ENCODE measurements around the gene LSM3.

Gene LSM3

GRCh38 chr3:14158370-14158769 is 20.2 kb upstream of the LSM3 start:
- DNase-seq = no peak

- DNase-seq = no peak
Observed at GRCh38 chr3:14159426-14159825, 19.2 kb upstream of the LSM3 start.

GRCh38 chr3:14161282-14161681 is 17.3 kb upstream of the LSM3 start:
- no peak for DNase-seq

GRCh38 chr3:14162178-14162577 is 16.4 kb upstream of the LSM3 start:
- no peak for DNase-seq

DNA sequence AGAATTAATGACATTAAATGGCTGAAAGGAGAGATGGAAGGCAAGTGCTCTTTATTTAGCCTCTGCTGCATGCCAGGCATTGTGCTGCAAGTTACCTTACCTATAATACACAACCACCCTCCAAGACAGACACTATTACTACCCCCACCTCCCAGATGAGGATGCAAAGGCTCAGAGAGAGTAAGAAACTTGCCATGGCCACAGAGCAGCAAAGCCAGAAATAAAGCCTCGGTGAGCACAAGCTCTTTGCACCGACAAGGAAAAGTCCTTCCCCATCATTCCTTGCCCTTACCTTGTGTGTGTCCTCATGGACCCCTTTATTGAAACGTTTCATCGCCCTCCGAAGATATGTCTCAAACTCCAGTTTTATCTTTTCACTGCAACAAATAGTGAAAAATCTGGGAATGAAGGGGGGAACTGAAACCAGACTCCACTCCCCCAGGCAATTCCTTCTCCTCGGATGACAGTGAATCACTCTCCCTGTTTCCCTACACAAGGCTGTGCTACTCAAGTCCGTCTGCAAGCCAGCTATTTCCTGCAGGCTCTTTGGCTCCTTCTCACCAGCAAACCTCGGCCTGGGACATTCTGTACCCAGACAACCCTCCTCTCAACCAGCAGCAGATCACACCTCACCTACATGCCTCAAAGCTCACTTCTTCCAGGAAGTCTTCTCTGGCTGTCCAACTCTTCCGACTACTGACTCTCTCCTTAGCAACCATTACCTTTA is 11.6 kb upstream of the LSM3 start:
- DNase-seq = no peak

DNA sequence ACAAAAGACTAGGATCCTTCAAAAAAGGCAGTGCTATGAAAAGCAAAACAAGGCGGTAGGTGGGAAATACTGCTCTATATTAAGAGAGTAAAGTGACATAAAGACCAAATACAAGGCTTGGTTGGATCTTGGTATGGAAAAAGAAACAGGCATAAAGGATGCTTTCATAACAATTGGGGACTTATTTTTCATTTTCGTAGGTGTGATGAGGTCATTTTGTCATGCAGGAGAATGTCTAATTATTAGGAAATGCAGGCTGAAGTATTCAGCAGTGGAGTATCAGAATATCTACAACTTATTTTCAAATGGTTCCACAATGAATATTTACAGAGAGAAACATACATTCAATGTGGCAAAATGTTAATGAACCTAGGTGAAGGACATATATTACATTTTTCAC is 9.2 kb upstream of the LSM3 start:
- DNase-seq = no peak

DNA sequence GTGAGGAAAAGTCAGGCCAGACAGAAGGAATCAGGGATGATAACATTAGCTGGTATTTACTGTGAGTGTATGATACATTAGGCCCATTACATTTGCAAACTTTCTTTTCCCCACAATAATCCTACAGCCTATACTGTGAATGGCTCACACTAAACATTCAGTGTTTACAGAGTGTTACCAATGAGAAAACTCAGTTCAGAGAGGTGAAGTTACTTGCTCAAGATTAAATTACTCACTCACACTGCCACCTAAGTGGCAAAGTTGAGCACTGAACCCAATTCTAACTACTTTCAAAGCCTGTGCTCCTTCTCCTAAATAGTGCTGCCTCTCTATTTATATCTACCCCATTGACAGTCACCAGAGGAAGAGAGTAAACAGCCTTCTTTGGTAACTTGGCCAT is 8.7 kb upstream of the LSM3 start:
- DNase-seq = no peak

GRCh38 chr3:14170531-14171159 is 8.0 kb upstream of the LSM3 start:
- DNase-seq = no peak

DNA sequence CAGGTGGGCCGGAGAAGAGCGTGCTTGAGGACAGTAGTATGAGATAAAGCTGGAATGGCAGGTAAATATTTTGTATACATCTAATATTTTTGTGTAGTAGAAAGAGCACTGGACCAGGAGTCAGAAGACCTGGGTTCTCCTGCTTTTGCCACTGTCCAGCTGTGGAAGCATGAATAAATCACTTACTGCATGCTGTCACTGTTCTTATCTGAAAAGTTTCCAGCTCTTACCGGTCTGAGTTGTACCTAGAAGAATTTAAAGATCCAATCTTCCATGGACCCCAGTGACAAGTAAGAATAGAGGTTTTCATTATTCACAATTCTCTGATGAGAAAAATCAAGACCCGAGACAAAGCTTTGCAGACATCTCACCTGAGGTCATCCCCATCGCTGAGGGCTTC is 6.1 kb upstream of the LSM3 start:
- DNase-seq = no peak

GRCh38 chr3:14174483-14174882 is 4.1 kb upstream of the LSM3 start:
- no peak for DNase-seq

DNA sequence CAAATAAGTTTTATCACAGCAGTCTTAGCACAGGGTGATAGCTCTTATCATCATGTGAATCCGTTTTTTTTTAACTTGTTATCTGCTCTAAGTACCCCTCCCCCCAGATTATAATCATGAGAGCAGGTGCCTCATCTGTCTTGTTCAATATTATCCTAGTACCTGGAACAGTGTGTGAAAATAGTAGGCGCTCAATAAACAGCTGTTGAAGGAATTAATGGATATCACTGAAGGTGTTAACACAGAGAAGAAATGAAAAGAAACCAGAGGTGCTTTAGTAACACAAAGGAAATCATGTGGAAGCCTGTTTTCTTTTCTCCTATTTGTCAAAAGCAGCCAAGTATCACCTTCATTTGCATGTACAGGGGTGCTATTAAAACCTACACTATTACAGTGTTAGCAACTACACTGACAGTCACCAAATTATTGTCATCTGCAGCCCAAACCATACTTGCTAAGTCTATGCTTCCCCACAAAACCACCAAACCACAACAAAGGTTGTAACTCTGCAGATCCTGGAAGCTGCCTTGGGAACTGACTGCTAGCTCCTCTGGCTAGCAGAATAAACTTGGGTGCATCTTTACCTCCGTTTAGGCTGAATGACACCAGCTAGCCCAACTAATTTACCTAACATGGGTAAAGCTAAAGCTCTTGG is 3.1 kb upstream of the LSM3 start:
- DNase-seq = no peak

DNA sequence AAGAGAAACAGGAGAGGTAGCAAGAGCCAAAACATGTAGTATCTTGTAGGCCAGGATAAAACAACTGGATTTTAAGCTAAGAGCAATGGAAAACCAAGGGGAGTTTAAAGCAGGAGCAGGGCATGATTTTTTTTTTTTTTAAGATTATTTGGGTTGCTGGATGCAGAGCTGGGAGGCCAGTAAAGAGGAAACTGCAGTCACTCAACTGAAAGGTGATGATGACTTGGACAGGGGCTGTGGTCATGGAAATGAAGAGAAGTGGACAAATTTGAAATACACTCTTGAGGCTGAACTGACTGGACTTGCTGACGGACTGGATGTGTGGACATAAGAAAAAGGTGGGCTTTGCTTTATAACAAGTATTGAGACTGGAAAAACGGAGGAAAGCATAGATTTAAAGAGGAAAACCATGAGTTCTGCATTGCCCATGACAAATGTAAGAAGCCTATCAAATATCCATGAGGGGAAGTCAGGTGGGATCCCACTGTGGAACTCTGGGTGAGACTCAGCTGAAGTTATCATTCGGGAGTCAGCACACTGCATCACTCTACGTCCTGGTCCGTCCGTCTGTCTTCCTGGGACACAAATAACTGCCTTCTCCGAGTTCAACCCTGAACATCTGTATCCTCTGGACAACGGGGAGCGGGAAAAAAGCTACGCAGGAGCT is 904 bp upstream of the LSM3 start:
- no peak for DNase-seq

GRCh38 chr3:14179114-14179465 is 473 bp downstream of the LSM3 start:
- no peak for DNase-seq

DNA sequence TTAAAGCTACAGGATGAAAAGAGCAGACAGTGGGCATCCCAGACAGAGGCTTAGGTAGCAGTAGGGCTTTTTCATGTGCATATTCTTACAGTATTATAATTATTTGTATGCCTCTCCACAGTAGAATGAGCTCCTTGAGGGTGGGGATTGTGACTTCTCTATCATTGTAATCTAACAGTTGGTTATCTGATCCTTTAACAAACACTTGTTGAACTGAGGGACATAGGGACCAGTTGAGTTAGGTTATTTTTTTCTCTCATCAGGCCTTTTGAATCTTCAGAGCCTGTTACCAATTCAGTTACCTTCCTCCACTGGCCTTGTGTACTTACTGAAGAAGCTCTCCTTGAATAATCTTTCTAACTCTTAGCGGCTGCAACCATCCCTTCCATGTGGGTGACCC is 1.2 kb downstream of the LSM3 start:
- DNase-seq = no peak

DNA sequence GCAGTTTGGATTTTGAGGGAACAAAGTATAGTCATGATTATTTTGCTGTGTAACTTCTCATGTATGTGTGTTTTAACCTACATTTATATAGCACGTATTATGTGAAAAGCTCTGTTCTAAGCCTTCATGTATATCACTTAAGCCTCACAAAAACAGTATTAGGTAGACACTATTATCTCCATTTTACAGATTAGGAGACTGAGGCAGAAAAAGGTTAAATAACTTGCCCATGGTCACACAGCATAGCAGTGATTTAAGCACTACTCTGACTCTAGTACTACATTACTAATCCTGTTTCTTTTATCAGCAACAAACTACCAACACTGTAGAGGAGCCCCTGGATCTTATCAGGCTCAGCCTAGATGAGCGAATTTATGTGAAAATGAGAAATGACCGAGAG is 2.6 kb downstream of the LSM3 start:
- no peak for DNase-seq

DNA sequence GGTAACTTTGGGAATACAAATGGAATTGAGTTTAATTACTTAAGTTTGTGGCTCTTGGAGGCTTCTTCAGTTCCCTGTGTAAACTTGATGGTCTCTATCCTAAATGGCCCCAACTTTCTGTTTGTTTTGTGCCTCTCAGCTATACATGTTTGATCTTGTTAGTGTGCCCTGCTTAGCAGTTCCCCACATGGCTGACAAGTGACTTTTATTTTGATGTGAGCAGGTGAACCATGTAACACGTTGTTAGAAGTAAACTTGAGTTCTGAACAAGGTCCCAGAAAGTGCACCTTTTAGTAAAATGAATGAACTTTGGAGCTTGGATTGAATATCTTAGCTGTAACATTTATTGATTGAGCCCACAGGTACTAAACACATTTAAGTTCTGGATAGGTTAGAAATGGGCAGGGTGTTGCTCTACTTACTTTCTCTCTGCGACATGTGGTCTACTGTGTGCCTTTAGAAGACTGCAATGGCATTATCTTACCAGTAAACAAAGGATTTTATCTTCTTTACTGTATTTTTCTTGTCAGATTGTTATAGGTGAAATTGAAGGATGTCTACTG is 4.5 kb downstream of the LSM3 start:
- no peak for DNase-seq

GRCh38 chr3:14186854-14187458 is 8.3 kb downstream of the LSM3 start:
- no peak for DNase-seq

GRCh38 chr3:14188041-14188754 is 9.6 kb downstream of the LSM3 start:
- no peak for DNase-seq

DNA sequence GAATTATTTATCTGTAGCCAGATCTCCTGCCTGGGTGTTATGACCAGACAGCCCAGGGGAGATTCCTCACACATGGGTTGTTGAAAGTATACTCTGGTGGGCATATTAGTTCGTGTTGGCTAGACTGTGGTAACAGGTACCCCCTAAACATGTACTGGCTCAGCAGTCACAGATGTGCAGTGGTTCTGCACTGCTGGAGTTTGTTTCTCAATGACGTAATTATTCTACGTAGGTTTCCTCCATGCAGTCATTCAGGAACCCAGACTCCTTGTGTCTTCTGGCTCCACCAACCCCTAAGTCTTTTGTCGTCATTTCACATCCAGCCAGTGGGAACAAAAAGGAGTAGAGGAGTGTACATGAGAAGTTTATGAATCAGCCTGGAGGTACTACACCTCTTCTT is 16.2 kb downstream of the LSM3 start:
- no peak for DNase-seq

DNA sequence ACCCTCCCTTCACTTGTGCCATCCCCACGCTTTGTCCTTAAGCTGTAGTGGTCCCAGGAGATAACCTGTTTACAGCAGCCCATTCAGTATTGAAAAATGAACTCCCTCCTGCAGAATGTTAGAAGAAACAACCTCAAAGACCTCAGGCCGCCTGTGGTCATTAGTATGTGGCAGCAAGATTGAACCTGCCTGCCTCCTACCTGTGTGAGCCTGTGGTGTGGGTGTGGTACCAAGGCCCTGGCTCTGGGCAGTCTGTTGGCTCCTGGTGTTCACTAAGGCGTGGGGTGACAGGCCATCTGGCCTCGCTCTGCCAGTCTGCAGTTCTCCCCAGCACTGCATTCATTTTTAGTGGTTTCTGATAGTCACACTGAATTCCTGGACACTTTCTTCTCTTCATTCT is 21.0 kb downstream of the LSM3 start:
- DNase-seq = no peak

DNA sequence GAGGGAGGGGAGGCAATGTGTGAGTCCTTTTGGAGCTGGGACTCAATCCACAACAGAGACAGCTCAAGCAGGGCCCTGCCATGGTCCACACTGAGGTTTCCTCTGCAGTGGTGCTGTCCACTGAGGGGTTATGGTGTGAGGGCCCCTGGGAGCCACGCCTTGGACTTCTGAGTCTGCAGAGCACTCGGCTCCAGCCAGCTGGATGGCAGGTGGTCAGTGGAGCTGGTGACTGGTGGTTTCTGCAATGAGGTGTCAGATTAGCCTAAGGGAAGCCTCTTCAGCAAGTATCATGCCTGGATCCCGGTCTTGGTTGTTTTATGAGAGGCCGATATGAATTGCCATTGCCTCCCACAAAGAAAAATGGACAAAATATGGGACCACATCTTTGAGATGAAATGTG is 21.7 kb downstream of the LSM3 start:
- no peak for DNase-seq

DNA sequence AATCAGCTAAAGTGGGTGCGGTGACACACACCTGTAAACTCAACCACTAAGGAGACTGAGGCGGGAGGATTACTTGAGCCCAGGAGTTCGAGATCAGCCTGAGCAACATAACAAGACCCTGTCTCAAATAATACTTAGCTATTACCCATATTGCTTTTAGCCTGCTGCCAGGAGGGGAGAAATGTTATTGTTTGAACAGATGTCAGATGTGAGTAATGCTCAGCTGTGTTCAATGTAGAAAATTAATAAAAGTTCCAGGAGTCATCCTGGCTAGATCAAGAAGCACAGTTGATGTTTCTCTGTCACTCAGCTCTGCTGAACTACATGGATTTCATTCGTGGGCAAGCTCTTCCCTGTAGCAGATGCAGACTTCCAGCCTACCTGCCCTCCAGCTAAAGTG is 22.2 kb downstream of the LSM3 start:
- no peak for DNase-seq
